NCI-H748 (cell line): Measurements from ENCODE around the gene DPPA3.
"Not testable (repeated sequence)": the region's sequence is repeated elsewhere in the genome, so short reads cannot be mapped to it uniquely, and the experiment has no call there.

ENCODE experiments used
- DNase-seq: peaks from one replicate; lab custom pipeline; 2025; ENCODE audit not compliant: unreplicated experiment; lab: John Stamatoyannopoulos, UW

The DPPA3 gene

DNA sequence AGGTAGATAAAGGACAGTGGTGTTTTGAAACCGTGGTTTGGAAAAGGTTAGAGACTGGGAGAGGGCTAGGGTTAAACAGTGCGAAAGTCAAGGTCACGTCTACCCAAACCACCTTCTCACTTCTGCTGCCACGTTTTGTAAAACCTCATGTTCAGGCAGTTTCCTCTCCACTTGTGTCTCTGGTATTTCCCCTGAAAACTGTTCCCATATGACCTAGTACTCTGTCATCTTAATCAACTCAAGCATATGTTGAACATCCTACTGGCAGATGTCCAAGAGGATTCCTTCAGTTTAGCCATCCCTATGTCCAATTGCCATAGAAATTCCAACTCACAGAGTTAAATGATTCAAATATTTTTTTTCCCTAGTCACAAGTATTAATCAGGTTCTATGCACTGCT lies 18.5 kb downstream of the DPPA3 start:
- no peak for DNase-seq

DNA sequence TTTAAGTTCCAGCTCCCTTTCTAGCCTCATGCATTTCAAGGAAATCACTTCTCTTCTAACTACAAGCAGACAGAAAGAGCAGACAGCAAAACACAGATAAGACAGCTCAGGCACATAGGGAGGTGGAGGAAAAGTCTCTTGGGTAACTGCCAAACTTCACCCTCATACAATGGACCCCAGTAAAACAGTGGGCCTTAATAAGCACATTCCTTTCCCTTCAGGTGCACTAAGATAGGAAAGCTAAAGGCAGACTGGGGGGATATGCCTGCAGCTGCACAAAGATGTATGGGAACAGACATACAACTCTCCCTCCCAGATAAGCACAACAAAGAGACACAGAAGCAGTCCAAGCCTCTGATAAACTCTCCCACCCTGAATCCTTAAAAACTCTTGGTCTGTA lies 19.8 kb downstream of the DPPA3 start:
- DNase-seq = not testable (repeated sequence)

DNA sequence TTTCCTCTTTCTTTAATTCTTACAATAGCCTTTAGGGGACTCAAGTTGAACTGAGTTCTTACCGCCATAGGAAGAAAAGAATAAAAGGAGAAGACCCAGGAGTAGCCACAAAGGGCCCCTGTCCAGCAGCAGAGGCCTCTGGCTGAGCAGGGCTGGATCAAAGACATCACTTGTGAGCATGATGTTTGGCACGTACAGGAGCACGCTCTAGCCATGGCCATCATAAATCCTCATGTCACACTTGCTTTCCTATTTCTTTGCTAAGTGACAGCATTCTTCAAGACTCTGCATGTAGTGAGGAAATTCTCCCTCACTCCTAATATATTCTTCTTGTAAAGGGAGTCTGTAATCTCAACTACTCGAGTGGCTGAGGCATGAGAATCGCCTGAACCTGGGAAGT lies 20.3 kb downstream of the DPPA3 start:
- no peak for DNase-seq

DNA sequence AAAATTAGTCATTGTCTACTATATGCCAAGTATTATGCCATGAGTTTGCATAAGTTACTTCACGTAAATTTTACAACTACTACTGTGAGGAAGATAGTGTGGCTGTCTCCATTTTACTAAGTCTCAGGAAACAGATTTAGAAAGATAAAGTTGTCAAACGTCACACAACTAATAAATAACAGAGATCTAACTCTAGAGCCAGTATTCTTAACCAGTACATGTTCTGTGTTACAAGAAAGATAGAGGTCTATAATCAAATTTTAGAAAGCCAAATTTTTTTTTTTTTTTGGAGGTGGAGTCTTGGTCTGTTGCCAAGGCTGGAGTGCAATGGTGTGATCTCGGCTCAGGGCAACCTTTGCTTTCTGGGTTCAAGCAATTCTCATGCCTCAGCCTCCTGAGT lies 21.8 kb downstream of the DPPA3 start:
- DNase-seq = no peak

DNA sequence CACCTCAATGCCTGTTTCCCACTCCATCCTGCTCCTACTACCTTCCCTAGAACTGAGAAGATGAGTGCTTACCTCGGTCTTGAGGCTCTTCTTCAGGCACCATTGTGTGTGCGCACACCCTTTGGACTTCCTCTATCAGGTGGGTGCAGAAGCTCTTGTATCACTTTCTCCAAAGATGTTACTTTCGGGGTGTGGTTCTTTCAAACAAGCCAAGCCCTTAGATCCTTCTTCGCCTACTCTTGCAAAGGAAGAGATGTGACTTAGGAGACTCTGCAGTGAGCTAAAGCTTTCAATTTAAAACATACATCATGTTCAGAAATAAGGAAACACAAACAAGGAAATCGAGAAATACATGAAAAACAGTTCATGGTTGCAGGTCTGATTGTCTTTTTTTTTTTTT lies 36.0 kb downstream of the DPPA3 start, which contains the start of gene CLEC4C:
Gene CLEC4C (minus strand): TSS at position 130 of the 400 bp plus-strand sequence. CDS start 27 bp downstream, at position 103.
- DNase-seq = no peak

DNA sequence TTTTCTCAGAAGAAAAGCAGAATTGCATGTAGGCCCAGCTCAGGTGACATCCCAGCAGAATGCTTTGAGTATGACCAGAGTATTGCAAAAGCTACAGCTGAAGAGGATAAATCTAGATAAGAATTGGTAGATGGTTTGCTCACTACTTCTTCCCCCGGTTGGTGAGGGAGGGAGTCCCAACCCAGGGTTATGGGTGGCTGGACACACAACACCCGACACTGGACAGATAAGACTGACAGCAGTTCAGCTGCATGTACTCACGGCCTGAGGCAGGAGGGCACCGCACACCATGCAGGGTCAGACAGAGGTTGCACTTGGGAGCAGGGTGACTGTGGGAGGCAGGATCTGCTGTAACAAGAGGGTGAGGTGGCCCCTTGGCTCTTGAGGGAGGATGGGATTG lies 37.6 kb downstream of the DPPA3 start:
- no peak for DNase-seq

DNA sequence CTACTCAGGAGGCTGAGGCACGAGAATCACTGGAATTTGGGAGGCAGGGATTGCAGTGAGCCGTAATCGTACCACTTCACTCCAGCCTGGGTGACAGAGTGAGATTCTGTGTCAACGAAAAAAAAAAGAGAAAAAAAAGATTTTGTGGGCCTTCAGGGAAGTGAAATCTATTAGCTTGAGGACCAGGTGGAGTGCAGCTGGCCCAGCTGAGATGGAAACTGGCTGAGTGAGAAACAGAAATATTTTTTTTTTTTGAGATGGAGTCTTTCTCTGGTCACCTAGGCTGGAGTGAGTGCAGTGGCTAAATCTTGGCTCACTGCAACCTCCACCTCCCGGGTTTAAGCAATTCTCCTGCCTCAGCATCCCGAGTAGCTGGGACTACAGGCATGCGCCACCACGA lies 38.2 kb downstream of the DPPA3 start:
- no peak for DNase-seq

DNA sequence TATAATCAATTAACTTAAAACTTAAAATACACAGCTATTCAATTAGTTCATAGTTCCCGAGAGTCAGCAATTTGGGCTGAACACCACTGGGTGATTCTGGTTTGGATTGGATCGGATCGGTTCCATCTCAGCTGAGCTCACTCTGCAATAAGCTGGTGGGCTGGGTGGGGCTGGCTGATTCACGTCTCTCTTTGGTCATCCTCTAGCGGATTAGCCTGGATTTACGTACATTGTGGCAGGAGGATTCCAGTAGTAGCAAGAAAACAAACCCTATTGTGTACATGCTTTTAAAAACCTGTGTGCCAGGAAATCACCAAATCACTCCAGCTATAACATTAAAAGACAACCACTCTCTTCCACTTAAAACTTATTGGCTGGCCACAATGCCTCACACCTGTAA lies 39.1 kb downstream of the DPPA3 start:
- no peak for DNase-seq

DNA sequence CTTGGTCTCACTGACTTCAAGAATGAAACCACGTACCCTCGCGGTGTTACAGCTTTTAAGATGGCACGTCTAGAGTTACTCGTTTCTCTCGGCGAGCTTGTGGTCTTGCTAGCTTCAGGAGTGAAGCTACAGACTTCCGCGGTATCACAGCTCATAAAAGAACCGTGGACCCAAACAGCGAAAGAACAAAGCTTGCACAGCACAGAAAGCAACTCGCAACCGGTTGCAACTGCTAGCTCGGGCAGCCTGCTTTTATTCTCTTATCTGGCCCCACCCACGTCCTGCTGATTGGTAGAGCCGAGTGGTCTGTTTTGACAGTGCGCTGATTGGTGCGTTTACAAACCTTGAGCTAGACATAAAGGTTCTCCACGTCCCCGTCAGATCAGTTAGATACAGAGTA lies 40.2 kb downstream of the DPPA3 start:
- no peak for DNase-seq

DNA sequence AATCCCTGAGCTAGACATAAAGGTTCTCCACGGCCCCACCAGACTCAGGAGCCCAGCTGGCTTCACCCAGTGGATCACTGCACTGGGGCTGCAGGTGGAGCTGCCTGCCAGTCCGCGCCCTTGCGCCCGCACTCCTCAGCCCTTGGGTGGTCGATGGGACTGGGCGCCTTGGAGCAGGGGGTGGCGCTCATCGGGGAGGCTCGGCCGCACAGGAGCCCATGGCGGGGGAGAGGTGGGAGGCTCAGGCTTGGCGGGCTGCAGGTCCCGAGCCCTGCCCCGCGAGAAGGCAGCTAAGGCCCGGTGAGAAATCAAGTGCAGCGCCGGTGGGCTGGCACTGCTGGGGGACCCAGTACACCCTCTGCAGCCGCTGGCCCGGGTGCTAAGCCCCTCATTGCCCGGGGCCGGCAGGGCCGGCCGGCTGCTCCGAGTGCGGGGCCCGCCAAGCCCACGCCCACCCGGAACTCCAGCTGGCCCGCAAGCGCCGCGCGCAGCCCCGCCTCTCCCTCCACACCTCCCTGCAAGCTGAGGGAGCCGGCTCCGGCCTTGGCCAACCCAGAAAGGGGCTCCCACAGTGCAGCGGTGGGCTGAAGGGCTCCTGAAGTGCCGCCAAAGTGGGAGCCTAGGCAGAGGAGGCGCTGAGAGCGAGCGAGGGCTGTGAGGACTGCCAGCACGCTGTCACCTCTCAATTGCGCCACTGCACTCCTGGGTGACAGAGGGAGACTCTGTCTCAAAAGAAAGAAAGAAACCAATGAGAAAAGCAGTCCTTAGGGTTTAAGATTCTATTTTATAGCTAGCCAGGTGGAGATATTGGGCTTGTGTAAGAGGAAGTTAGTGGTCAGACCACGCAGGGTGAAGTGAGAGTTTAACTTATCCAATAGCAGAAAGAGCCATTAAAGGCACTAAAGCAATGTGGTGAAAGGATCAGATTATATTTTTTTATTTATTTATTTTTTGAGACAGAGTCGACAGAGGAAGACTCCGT lies 41.0 kb downstream of the DPPA3 start:
- DNase-seq = not testable (repeated sequence)

DNA sequence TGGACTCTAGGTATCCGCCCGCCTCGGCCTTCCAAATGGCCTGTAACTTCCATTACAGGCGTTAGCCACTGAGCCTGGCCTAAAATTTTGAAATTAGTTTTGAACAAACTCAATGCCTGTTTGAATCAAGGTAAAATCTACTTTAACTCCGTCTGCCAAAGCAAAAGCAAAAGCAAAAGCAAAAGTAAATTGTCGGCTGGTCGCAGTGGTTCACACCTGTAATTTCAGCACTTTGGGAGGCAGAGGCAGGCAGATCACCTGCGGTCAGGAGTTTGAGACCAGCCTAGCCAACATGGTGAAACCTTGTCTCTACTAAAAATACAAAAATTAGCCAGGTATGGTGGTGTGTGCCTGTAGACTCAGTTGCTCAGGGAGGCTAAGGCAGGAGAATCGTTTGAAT lies 44.4 kb downstream of the DPPA3 start:
- not testable (repeated sequence) for DNase-seq

DNA sequence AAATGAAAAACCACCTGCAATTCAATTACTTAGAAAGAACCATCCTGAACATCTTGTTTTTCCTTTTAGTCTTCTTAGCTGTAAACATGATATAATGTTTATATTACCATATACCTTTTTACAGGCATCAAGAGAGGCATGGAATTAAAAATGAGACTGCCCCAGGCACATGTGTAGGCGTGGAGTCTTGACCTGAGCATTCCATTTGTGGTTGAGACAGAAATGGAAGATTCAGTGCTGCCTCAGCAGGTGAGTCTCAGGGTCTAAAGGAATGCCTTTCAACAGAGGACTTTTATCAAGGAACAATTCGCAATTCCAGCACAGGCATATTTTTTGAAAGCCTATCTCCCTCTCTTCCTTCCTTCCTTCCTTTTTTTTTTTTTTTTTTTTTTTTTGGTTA lies 45.8 kb downstream of the DPPA3 start:
- DNase-seq = no peak

DNA sequence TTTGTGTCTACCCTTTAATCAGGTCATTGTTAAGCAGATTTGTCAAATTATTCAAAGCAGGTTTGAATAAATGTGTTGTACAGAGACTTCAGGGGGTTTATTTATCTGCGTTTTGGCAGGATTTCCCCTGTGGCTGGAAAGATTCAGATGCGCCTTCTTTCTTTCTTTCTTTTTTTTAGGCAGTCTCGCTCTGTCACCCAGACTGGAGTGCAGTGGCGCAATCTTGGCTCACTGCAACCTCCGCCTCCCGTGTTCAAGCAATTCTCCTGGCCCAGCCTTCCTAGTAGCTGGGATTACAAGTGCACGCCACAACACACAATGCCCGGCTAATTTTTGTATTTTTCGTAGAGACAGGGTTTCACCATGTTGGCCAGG lies 47.5 kb downstream of the DPPA3 start:
- no peak for DNase-seq
